ENCODE data around the gene ADD2. TPM values are rescaled to one million over a fixed set of nuclear protein-coding genes. Genes with fewer than 3 reads are reported as not detected.
"Not testable (repeated sequence)": the region's sequence is repeated elsewhere in the genome, so short reads cannot be mapped to it uniquely, and the experiment has no call there.

Gene ADD2
- total RNA-seq, 2 donors from 2014 or later: 2.3 to 4.8 TPM

GRCh38 chr2:70621536-70621935 lies 146.5 kb downstream of the ADD2 start:
- H3K27me3 Mint-ChIP-seq: peaks cover 23 to 39% of the 10 kb centered on the region in 2 donors
- H3K36me3 Mint-ChIP-seq; ATAC-seq; DNase-seq (ENCODE audit: low spot score); H3K9me3 Mint-ChIP-seq; H3K27ac Mint-ChIP-seq; H3K4me1 Mint-ChIP-seq (ENCODE audit: low read depth in 2 of 2); H3K4me3 Mint-ChIP-seq: not testable (repeated sequence)

GRCh38 chr2:70620020-70620419 lies 148.0 kb downstream of the ADD2 start:
- Mint-ChIP-seq H3K4me1 (ENCODE audit: low read depth in 2 of 2) (peaks cover 0 to 6% of the 10 kb centered on the region in 2 donors), H3K4me3 (no peak overlapping the region), H3K27me3 (peaks cover 23 to 39% of the 10 kb centered on the region in 2 donors), H3K9me3 (no peaks in the 10 kb centered on the region), H3K27ac (no peak overlapping the region), H3K36me3 (no peaks in the 10 kb centered on the region)
- DNase-seq (ENCODE audit: low spot score) (no peak), ATAC-seq (no peak)

GRCh38 chr2:70619167-70619566 lies 148.8 kb downstream of the ADD2 start:
- DNase-seq (ENCODE audit: low spot score) (no peak), ATAC-seq (no peak)
- no peaks in the 10 kb centered on the region for H3K9me3 Mint-ChIP-seq
- H3K27ac Mint-ChIP-seq: no peak overlapping the region
- H3K27me3 Mint-ChIP-seq: peaks cover 23 to 39% of the 10 kb centered on the region in 2 donors
- H3K4me3 Mint-ChIP-seq: no peak overlapping the region
- H3K36me3 Mint-ChIP-seq: no peaks in the 10 kb centered on the region
- peaks cover 0 to 6% of the 10 kb centered on the region in 2 donors for H3K4me1 Mint-ChIP-seq (ENCODE audit: low read depth in 2 of 2)

GRCh38 chr2:70616168-70616694 lies 151.8 kb downstream of the ADD2 start:
- H3K27me3 Mint-ChIP-seq: peaks cover 16 to 31% of the 10 kb centered on the region in 2 donors
- H3K4me3 Mint-ChIP-seq: no peak overlapping the region
- H3K9me3 Mint-ChIP-seq: no peaks in the 10 kb centered on the region
- H3K4me1 Mint-ChIP-seq (ENCODE audit: low read depth in 2 of 2): peaks cover 0 to 6% of the 10 kb centered on the region in 2 donors
- H3K36me3 Mint-ChIP-seq: no peaks in the 10 kb centered on the region
- DNase-seq (ENCODE audit: low spot score) (no peak), ATAC-seq (no peak)
- H3K27ac Mint-ChIP-seq: no peak overlapping the region

GRCh38 chr2:70615222-70615621 lies 152.8 kb downstream of the ADD2 start:
- Mint-ChIP-seq H3K27me3 (peaks cover 11 to 22% of the 10 kb centered on the region in 2 donors), H3K4me3 (no peak overlapping the region), H3K27ac (no peak overlapping the region), H3K9me3 (no peaks in the 10 kb centered on the region), H3K36me3 (no peaks in the 10 kb centered on the region), H3K4me1 (ENCODE audit: low read depth in 2 of 2) (peaks cover 0 to 6% of the 10 kb centered on the region in 2 donors)
- no peak for DNase-seq (ENCODE audit: low spot score)
- no peak for ATAC-seq

GRCh38 chr2:70613521-70613920 lies 154.5 kb downstream of the ADD2 start:
- peak in 1 of 2 donors; percentile 29 for ATAC-seq
- DNase-seq (ENCODE audit: low spot score): no peak
- Mint-ChIP-seq H3K4me1 (ENCODE audit: low read depth in 2 of 2) (no peaks in the 10 kb centered on the region), H3K9me3 (no peaks in the 10 kb centered on the region), H3K27me3 (peaks cover 4 to 9% of the 10 kb centered on the region in 2 donors), H3K36me3 (no peaks in the 10 kb centered on the region), H3K27ac (no peak overlapping the region), H3K4me3 (no peak overlapping the region)

- Mint-ChIP-seq H3K9me3 (no peaks in the 10 kb centered on the region), H3K4me3 (no peak overlapping the region), H3K27me3 (peaks cover 2 to 7% of the 10 kb centered on the region in 2 donors), H3K4me1 (ENCODE audit: low read depth in 2 of 2) (no peaks in the 10 kb centered on the region), H3K36me3 (no peaks in the 10 kb centered on the region), H3K27ac (no peak overlapping the region)
- no peak for DNase-seq (ENCODE audit: low spot score)
- ATAC-seq: no peak
Observed at GRCh38 chr2:70612574-70612973, 155.4 kb downstream of the ADD2 start.

GRCh38 chr2:70608373-70608772 lies 159.6 kb downstream of the ADD2 start:
- Mint-ChIP-seq H3K9me3 (no peaks in the 10 kb centered on the region), H3K4me3 (no peak overlapping the region), H3K27me3 (peaks cover 10 to 32% of the 10 kb centered on the region in 2 donors), H3K4me1 (ENCODE audit: low read depth in 2 of 2) (no peaks in the 10 kb centered on the region), H3K27ac (no peak overlapping the region), H3K36me3 (no peaks in the 10 kb centered on the region)
- ATAC-seq: no peak
- DNase-seq (ENCODE audit: low spot score): no peak

GRCh38 chr2:70607121-70607561 lies 160.9 kb downstream of the ADD2 start:
- no peaks in the 10 kb centered on the region for H3K4me1 Mint-ChIP-seq (ENCODE audit: low read depth in 2 of 2)
- no peak overlapping the region for H3K4me3 Mint-ChIP-seq
- H3K27me3 Mint-ChIP-seq: peaks cover 8 to 43% of the 10 kb centered on the region in 2 donors
- ATAC-seq (no peak), DNase-seq (ENCODE audit: low spot score) (no peak)
- no peaks in the 10 kb centered on the region for H3K9me3 Mint-ChIP-seq
- no peaks in the 10 kb centered on the region for H3K36me3 Mint-ChIP-seq
- H3K27ac Mint-ChIP-seq: peak overlapping the region in 1 of 2 donors; percentile 10

Other genes with a start within 250 kb of the ADD2 start
- gene TGFA, start 214.4 kb downstream of the ADD2 start, total RNA-seq: 1 to 10 TPM in 1 of 2 donors, under 1 TPM in 1; 0.86 to 1.6 TPM
- gene FIGLA, start 22.4 kb upstream of the ADD2 start, total RNA-seq: 1 to 10 TPM in 1 of 2 donors, under 1 TPM in 1; 0.98 to 1.1 TPM
- gene CLEC4F, start 52.4 kb upstream of the ADD2 start, total RNA-seq: 10 to 100 TPM in 1 of 2 donors, 1 to 10 TPM in 1; 8.9 to 23.5 TPM
- gene CD207, start 67.6 kb upstream of the ADD2 start, total RNA-seq: 1 to 10 TPM; 1.1 to 1.8 TPM
- 10 to 100 TPM in 1 of 2 donors, 1 to 10 TPM in 1; 8.4 to 15.8 TPM for gene VAX2, start 132.4 kb upstream of the ADD2 start, total RNA-seq
- gene ATP6V1B1, start 167.7 kb upstream of the ADD2 start, total RNA-seq: 1 to 10 TPM; 6.5 to 7.2 TPM
- gene ANKRD53, start 210.4 kb upstream of the ADD2 start, total RNA-seq: under 1 TPM in 1 of 2 donors, not detected in 1; 0.88 TPM
- gene TEX261, start 226.7 kb upstream of the ADD2 start, total RNA-seq: 10 to 100 TPM; 76.0 to 83.5 TPM

Measured in natural killer cell treated with Interleukin-12 subunit alpha and Interleukin-12 subunit beta and Interleukin-15 and Interleukin-18, amount 100 ng/mL, for 72 hours (primary cell).